Activated CD4-positive, alpha-beta T cell treated with anti-CD3 and anti-CD28 coated beads, Interleukin-2, amount 50 U/mL, for 1 hour (primary cell): ENCODE data around the gene ABI1.

Experiments used
- DNase-seq: peaks from one replicate; pipeline ENCODE4 v3.0.0-alpha.2; 2020

Gene ABI1

DNA sequence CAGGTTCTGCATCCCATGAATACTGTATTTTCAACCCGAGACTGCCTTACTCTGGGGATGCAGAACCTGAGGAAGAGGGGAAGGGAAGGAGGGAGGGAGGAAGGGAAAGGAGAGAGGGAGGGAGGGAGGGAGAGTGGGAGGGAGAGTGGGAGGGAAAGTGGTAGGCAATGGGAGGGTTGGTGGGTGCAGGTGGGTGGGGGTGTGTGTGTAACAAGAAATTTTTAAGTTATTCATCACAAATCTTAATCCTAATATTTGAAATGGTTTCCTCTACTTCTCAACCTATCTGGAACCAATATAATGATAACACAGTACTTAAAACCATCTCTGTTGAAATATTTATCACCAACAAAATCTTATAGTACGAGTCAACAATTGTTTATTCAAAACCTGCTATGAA, 95.2 kb downstream of the ABI1 start:
- no peak for DNase-seq

- no peak for DNase-seq
These were observed 101.8 kb downstream of the ABI1 start for GRCh38 chr10:26759008-26759407.

DNA sequence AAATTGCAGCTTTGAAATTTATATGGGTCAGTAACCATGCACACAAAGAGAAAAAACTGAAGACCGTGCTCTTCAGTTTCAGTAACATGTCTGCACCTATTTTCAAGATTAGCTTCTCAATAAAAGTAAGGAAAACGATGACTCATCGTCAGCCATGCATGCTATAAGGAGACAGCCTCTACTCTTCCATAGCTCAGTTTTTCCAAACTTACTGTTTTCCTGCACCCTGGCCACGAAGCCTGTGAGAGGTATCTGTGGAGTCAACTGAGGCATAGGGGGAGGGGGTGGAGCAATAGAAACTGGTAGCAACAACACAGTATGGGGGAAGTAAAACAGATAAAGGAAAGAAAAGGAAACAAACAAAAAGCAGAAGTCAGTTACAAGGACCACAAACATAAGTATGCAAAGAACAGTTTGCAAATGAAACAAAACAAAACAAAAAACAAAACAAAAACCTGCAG, 105.3 kb downstream of the ABI1 start:
- DNase-seq, result no peak

- DNase-seq, result no peak
These were observed 114.7 kb downstream of the ABI1 start for GRCh38 chr10:26746061-26746460.

GRCh38 chr10:26743841-26744240, 116.9 kb downstream of the ABI1 start:
- no peak for DNase-seq

GRCh38 chr10:26743091-26743490, 117.7 kb downstream of the ABI1 start:
- no peak for DNase-seq

DNA sequence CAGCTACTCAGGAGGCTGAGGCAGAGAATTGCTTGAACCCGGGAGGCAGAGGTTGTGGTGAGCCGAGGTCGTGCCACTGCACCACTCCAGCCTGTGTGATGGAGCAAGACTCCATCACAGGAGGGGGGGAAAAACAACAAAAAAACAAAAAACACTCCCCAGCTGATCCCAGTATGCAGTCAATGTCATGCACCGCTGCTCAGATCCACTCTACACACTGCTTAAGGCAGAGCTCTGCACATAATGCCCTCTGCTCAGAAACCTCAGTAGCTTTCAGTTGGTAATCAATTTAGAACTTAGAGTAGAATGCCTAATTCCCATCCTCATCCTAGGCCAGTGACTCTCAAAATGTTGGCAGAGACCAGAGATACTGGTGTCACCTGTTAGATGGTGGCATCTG, 119.4 kb downstream of the ABI1 start:
- DNase-seq, result no peak

- no peak for DNase-seq
These were observed 121.6 kb downstream of the ABI1 start for GRCh38 chr10:26739071-26739631.

DNA sequence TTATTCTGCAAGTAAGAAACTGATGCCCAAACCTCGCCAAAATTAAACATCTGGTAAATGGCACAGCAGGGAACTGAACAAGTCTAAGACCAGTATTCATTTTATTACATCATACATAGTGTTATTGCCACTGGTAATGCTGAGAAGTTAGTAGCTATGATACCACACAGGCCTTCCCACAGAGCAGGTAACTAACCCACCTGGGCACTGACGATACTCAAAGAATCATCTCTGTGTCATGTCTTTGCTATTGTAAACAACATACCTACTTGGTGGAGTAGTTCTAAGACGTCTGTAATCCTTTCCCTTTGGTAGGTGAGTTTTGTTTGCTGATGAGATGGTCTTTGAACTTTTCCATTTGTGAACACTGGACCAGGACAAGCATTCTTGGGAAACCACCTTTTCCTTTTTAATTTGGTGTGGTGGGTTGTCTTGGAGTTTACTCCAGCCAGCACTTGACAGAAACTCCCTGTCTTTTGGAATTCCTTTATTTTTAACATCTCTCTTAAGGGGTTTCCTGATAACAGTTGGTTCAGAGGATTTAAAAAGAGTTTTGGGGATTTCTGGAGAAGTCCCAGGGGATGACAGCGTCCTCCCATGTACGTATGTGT, 122.4 kb downstream of the ABI1 start:
- DNase-seq, result no peak

DNA sequence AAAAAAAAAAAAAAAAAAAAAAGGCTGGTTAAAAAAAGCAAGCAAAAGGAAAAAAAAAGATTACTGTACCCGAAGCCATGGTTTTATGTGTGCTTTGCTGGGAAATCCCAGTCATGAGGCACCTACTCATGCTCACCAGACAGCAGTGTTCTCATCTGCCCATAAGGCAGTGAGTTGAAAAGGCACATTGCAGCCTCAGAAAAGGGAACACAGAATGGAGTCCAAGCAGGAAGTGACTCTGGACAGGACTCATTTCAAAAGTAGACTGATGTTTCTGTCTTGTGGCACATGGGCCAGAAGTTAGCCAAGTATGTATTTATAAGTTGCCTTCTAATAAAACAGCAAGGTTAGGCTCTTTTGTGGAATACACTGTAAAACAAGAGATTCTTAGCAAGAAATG, 123.0 kb downstream of the ABI1 start:
- no peak for DNase-seq

DNA sequence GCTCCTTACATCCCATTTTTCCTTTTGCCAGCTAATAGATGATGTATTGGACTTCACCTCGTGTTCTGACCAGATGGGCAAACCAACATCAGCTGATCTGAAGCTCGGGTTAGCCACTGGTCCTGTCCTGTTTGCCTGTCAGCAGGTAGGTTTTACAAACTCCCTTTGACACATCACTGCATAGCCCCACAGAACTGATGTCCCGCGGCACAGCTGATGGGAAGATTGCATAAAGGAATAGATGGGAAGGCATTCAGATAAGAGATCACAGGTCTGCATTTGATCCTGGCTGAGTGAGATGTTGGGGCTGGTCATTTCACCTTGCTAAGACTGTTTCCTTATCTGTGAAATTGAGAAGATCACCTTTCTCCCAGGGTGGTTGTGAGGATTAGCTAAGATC, 125.3 kb downstream of the ABI1 start:
- no peak for DNase-seq

DNA sequence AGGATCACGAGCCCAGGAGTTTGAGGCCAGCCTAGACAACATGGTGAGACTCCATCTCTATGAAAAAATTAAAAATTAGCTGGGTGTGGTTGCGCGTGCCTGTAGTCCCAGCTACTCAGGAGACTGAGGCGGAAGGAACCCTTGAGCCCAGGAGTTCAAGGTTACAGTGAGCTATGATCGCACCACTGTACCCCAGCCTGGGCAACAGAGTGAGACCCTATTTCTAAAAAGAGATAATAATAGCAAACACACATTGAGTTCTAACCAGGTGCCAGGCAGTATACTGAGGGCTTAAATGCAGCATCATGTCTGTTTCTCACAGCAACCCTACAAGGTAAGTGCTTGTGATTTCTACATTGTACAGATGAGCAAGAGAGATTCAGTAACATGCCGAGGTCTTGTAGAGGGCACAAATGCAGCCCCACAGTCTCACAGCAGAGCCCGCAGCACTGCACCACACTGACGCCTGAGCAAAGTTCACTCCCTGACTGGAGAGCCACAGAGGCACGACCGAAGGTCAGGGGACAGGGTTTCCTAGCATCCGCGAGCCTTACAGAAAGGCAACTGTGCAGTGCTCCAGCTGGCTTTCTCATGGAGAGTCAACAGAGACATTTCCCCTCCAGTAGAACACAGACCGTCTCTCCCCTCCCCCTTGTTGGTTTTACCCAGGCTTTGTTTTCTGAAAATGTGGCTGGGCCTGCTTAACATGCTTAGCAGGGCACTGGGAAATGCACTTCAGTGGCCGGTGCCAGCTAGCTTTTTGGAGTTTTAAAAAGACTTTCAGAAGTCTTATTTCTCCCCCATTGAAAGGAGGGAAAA, 126.8 kb downstream of the ABI1 start:
- no peak for DNase-seq

DNA sequence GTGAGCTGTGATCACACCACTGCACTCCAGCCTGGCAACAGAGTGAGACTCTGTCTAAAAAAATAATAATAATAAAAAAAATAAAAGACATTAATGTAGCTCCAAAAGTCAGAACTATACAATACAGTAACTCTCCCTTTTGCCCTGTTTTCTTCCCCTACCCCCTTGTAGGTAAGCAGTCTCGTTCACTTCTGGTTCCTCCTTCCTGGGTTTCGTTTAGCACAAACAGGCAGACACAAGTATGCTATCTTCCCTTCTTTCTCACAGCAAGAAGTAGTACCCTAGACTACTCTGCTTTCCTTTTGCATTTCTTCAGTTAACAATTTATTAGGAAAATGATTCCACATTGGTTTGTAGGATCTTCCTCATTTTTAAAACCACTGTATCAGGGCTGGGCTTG, 130.2 kb downstream of the ABI1 start:
- DNase-seq, result no peak

GRCh38 chr10:26729395-26729794, 131.4 kb downstream of the ABI1 start:
- no peak for DNase-seq

- DNase-seq, result no peak
These were observed 131.8 kb downstream of the ABI1 start for GRCh38 chr10:26728957-26729356.

GRCh38 chr10:26727005-26727404, 133.8 kb downstream of the ABI1 start:
- DNase-seq, result no peak

- peak; percentile 41 for DNase-seq
These were observed 134.7 kb downstream of the ABI1 start for GRCh38 chr10:26725837-26726727.

DNA sequence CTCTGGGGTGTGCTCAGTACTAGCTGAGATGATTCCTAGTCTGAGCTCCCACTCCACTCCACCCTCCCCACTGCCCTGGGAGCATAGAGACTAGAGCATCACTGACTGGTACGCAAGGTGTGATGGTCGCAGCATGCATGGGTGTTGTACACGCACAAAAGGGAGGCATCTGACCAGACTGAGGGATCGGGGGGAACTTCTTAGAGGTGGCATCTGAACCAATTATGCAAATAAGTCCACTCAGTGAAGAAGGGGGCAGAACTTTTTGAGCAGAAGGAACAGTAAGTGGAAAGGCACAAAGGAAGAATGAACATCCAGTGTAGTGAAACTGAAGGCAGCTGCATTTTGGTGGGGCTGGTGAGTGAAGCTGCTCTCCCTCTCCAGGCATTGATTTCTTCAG, 137.7 kb downstream of the ABI1 start:
- no peak for DNase-seq

GRCh38 chr10:26721561-26721960, 139.2 kb downstream of the ABI1 start:
- peak; percentile 16 for DNase-seq

- no peak for DNase-seq
These were observed 143.3 kb downstream of the ABI1 start for GRCh38 chr10:26717476-26717875.

- DNase-seq, result no peak
These were observed 145.6 kb downstream of the ABI1 start for GRCh38 chr10:26715137-26715487.

DNA sequence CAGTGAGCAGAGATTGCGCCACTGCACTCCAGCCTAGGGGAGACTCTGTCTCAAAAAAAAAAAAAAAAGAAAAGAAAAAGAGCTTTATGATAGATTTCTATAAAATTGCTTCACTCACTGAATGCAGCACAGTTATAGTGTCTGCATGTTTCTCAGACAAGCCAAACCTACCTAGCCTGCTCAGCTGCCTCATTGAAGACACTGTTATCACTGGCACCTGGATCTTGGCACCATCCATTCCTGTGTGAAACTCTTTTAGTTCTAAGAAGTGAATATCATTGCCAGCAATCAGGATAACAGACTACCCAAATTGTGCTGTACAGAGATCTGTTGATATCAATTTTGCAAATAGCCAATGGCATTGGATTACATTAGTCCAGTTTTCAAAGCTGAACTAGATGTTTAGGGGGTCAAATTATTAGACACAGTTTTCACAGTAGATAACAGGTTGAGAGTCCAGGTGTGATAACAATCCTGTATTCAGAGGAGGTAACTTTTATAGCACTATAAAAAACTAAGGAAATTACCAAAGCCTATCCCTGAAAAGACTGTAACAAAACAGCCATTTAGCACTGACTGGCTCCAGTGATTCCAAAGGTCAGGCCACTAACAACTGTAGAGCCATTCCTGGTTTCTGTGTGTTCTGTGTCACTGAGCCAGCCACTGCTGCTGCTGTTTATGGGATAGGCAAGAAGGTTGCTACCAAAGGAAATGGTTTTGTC, 146.2 kb downstream of the ABI1 start:
- DNase-seq, result no peak

GRCh38 chr10:26711324-26711723, 149.4 kb downstream of the ABI1 start:
- no peak for DNase-seq
